ENCODE results near the gene CACYBP. TPM values are rescaled to one million over a fixed set of nuclear protein-coding genes. Genes with fewer than 3 reads are reported as not detected.
"Not testable (repeated sequence)": the region's sequence is repeated elsewhere in the genome, so short reads cannot be mapped to it uniquely, and the experiment has no call there.

CACYBP gene
- total RNA-seq, 1 donor from 2014 or later: 98.0 TPM

DNA sequence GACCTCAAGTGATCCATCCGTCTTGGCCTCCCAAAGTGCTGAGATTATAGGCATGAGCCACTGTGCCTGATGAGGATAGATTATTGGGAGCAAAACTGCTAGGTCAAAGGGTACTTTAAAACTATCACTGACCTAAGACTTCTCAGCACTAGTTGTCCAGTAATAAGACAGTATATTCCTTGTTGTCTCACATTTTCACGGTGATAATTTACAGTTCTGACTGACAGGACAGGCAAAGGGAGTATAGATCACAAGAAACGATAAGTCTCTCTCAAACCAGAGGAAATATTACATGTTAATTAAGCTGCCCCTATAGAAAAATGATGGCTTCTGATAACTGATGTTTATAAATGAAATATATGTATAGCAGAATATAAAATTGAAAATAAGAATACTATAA is 19.8 kb downstream of the CACYBP start:
- Histone ChIP-seq H3K36me3 (ENCODE audit: control insufficient read depth, insufficient read depth, low read length) (no peaks in the 10 kb centered on the region), H3K4me3 (ENCODE audit: low read depth, low read length) (no peak overlapping the region), H3K27me3 (ENCODE audit: control insufficient read depth, insufficient read depth, low read length) (no peaks in the 10 kb centered on the region)
- no peak for DNase-seq (ENCODE audit: low read depth)
- TF ChIP-seq, protein P1, sequence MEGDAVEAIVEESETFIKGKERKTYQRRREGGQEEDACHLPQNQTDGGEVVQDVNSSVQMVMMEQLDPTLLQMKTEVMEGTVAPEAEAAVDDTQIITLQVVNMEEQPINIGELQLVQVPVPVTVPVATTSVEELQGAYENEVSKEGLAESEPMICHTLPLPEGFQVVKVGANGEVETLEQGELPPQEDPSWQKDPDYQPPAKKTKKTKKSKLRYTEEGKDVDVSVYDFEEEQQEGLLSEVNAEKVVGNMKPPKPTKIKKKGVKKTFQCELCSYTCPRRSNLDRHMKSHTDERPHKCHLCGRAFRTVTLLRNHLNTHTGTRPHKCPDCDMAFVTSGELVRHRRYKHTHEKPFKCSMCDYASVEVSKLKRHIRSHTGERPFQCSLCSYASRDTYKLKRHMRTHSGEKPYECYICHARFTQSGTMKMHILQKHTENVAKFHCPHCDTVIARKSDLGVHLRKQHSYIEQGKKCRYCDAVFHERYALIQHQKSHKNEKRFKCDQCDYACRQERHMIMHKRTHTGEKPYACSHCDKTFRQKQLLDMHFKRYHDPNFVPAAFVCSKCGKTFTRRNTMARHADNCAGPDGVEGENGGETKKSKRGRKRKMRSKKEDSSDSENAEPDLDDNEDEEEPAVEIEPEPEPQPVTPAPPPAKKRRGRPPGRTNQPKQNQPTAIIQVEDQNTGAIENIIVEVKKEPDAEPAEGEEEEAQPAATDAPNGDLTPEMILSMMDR (IDR thresholded peaks at IDR 0.05; ENCODE audit: insufficient read depth, low read length, poor library complexity, severe bottlenecking): no peak

DNA sequence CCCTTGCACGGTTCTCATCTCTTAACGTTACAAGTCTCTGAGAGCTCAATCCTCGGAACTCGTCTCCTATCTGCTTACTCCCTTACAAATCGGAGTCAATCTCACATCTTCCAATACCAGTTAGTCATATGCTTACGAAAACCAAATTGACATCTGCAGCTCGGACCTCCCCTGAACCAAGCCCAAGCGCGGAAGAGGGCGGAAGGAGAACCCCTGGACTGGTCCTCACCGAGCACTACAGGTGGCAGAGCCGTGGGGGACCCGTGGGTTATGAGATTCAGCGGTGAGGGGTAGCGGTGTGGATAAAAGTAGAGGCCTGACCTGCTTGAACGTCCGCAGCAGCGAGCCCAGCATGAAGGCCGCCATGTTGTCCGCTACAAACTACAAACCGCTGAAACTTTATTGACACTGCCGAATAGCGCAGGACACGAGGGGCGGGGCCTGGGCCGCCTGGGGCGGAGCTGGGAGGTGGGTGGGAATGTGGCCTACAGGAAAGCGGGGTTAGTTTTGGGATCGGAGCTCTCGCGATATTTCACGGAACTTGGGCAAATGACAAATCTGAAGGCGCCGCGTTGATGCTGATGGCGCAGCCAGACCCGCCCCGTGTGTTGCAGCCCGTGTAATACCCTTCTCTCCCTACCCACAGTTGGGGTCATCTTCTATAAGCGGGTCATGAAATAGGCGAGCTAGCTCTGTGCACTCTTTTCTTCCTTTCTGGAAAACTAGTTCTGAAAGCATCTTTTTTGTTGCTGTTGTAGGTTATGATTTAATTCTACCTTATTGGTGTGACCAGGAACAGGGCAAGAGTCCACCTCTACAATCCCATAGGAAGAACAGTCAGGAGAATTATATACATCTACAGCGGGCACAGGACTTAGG is 23.5 kb downstream of the CACYBP start, which contains the start of gene MRPS14:
Gene MRPS14, minus strand, starts transcription at position 383 of the 879 bp plus-strand sequence. Its CDS starts 17 bp downstream, at position 366.
- Histone ChIP-seq H3K4me3 (ENCODE audit: low read depth, low read length) (peak within 1 kb of the TSS; percentile 97), H3K36me3 (ENCODE audit: control insufficient read depth, insufficient read depth, low read length) (no peaks in the 10 kb centered on the region), H3K27me3 (ENCODE audit: control insufficient read depth, insufficient read depth, low read length) (no peaks in the 10 kb centered on the region)
- peak; percentile 90 for DNase-seq (ENCODE audit: low read depth)
- TF ChIP-seq, protein P1 (IDR thresholded peaks at IDR 0.05; ENCODE audit: insufficient read depth, low read length, poor library complexity, severe bottlenecking): no peak

DNA sequence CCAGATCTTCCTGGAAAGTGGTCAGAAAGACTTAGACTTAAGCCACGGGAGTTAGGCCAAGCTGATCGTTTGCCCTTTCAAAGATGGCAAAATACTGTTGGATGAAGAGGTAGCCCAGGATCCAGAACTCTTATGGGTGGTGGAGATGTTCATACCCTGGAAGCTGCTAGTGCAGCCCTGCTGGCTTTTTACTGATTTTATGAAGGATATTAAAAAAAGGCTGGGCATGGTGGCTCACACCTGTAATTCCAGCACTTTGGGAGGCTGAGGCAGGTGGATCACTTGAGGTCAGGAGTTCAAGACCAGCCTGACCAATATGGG is 24.1 kb downstream of the CACYBP start:
- H3K36me3 ChIP-seq (ENCODE audit: control insufficient read depth, insufficient read depth, low read length); H3K27me3 ChIP-seq (ENCODE audit: control insufficient read depth, insufficient read depth, low read length); DNase-seq (ENCODE audit: low read depth): not testable (repeated sequence)
- H3K4me3 ChIP-seq (ENCODE audit: low read depth, low read length): peak overlapping the region; percentile 97

DNA sequence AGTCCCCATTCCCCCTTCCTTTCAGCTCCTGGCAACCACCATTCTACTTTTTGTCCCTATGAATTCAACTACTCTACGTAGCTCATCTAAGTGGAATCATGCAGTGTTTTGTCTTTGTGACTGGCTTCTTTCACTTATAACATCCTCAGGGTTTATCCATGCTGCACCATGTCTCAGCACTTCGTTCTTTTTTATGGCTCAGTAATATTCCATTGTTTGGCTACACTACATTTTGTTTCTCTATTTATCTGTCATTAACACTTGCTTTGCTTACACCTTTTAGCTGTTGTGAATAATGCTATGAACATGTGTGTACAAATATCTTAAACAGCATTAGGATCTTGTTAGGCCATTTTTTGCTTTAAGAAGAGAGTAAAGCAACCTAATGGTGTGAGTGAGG is 25.0 kb downstream of the CACYBP start:
- TF ChIP-seq, protein P1 (IDR thresholded peaks at IDR 0.05; ENCODE audit: insufficient read depth, low read length, poor library complexity, severe bottlenecking): no peak
- Histone ChIP-seq H3K4me3 (ENCODE audit: low read depth, low read length) (no peak overlapping the region), H3K36me3 (ENCODE audit: control insufficient read depth, insufficient read depth, low read length) (no peaks in the 10 kb centered on the region), H3K27me3 (ENCODE audit: control insufficient read depth, insufficient read depth, low read length) (no peaks in the 10 kb centered on the region)
- DNase-seq (ENCODE audit: low read depth): no peak

GRCh38 chr1:175033953-175034352 is 34.2 kb downstream of the CACYBP start:
- TF ChIP-seq, protein P1 (IDR thresholded peaks at IDR 0.05; ENCODE audit: insufficient read depth, low read length, poor library complexity, severe bottlenecking): no peak
- Histone ChIP-seq H3K4me3 (ENCODE audit: low read depth, low read length) (no peak overlapping the region), H3K36me3 (ENCODE audit: control insufficient read depth, insufficient read depth, low read length) (no peaks in the 10 kb centered on the region), H3K27me3 (ENCODE audit: control insufficient read depth, insufficient read depth, low read length) (no peaks in the 10 kb centered on the region)
- DNase-seq (ENCODE audit: low read depth): no peak

DNA sequence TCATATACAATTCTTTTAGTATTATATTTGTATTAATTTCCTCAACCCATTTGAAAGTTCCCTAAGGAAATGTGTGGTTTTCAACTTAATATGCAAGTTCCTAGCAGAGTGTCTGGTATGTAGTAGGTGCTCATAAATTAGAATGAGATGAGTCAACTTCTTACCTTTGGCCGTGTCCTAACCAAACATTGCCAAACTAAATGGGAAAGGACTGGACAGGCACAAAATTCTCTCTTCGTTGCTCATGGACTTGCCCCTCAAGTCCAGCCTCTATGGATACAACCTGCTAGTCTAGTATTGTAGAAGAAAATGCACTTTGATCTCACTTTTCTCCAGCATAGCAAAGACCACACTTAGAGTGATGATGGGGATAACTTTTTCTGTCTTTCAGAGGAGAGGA is 35.0 kb downstream of the CACYBP start:
- TF ChIP-seq, protein P1 (IDR thresholded peaks at IDR 0.05; ENCODE audit: insufficient read depth, low read length, poor library complexity, severe bottlenecking): no peak
- no peaks in the 10 kb centered on the region for H3K36me3 ChIP-seq (ENCODE audit: control insufficient read depth, insufficient read depth, low read length)
- no peak for DNase-seq (ENCODE audit: low read depth)
- no peak overlapping the region for H3K4me3 ChIP-seq (ENCODE audit: low read depth, low read length)
- no peaks in the 10 kb centered on the region for H3K27me3 ChIP-seq (ENCODE audit: control insufficient read depth, insufficient read depth, low read length)
